H9 (cell line): ENCODE data around the gene AMOT. TPM values are rescaled to one million over a fixed set of nuclear protein-coding genes. Genes with fewer than 3 reads are reported as not detected.

ENCODE experiments used
- DNase-seq: peaks from one replicate; pipeline ENCODE4 v3.0.0-alpha.2; 2017
- H2AFZ ChIP-seq: one replicate; pipeline ENCODE4 v1.6.1; 2013; ENCODE audit warnings: mild to moderate bottlenecking, low read length, control low read depth, moderate library complexity
- H2AK5ac ChIP-seq: 2 replicates; pipeline ENCODE4 v1.6.1; 2013; ENCODE audit warnings: low read length, control low read depth, mixed read lengths; ENCODE audit not compliant: insufficient read length
- H2BK120ac ChIP-seq: one replicate; pipeline ENCODE4 v1.6.1; 2013; ENCODE audit warnings: low read depth, mild to moderate bottlenecking, low read length, control low read depth, inconsistent platforms; ENCODE audit not compliant: poor library complexity, severe bottlenecking
- H2BK12ac ChIP-seq: 2 replicates; pipeline ENCODE4 v1.6.1; 2013; ENCODE audit warnings: low read length, control low read depth, mixed read lengths, low read depth; ENCODE audit not compliant: insufficient read length
- H2BK15ac ChIP-seq: 2 replicates; pipeline ENCODE4 v1.6.1; 2013; ENCODE audit warnings: low read depth, low read length, control low read depth
- H2BK20ac ChIP-seq: one replicate; pipeline ENCODE4 v1.6.1; 2013; ENCODE audit warnings: low read depth, mild to moderate bottlenecking, low read length, control low read depth, inconsistent platforms; ENCODE audit not compliant: poor library complexity, severe bottlenecking
- H2BK5ac ChIP-seq: 2 replicates; pipeline ENCODE4 v1.6.1; 2013; ENCODE audit warnings: low read length, control low read depth, mixed read lengths; ENCODE audit not compliant: insufficient read length
- H3K14ac ChIP-seq: 2 replicates; pipeline ENCODE4 v1.6.1; 2013; ENCODE audit warnings: low read length, control low read depth; ENCODE audit not compliant: insufficient read depth
- H3K18ac ChIP-seq: 2 replicates; pipeline ENCODE4 v1.6.1; 2013; ENCODE audit warnings: low read depth, mild to moderate bottlenecking, mixed read lengths, low read length, control low read depth; ENCODE audit not compliant: insufficient read length
- H3K23ac ChIP-seq: 2 replicates; pipeline ENCODE4 v1.6.1; 2013; ENCODE audit warnings: low read length, control low read depth, mixed read lengths, low read depth; ENCODE audit not compliant: insufficient read length
- H3K23me2 ChIP-seq: 2 replicates; pipeline ENCODE4 v1.6.1; 2013; ENCODE audit warnings: low read depth, mild to moderate bottlenecking, mixed read lengths, low read length, control low read depth; ENCODE audit not compliant: insufficient read length, poor library complexity, severe bottlenecking
- H3K27ac ChIP-seq: 2 replicates; pipeline ENCODE4 v1.5.1; 2013; ENCODE audit warnings: low read length, control low read depth, mixed read lengths, low read depth; ENCODE audit not compliant: insufficient read length
- H3K27me3 ChIP-seq: 2 replicates; pipeline ENCODE4 v1.6.1; 2013; ENCODE audit warnings: low read length, control low read depth, inconsistent platforms; ENCODE audit not compliant: insufficient read depth
- H3K4ac ChIP-seq: 2 replicates; pipeline ENCODE4 v1.6.1; 2013; ENCODE audit warnings: low read depth, mild to moderate bottlenecking, control low read depth, inconsistent platforms, low read length, moderate library complexity
- H3K4me1 ChIP-seq: 2 replicates; pipeline ENCODE4 v1.6.1; 2013; ENCODE audit warnings: low read length, control low read depth, inconsistent platforms; ENCODE audit not compliant: insufficient read depth
- H3K4me2 ChIP-seq: 2 replicates; pipeline ENCODE4 v1.6.1; 2013; ENCODE audit warnings: low read length, control low read depth, mixed read lengths; ENCODE audit not compliant: insufficient read length, insufficient read depth
- H3K56ac ChIP-seq: 2 replicates; pipeline ENCODE4 v1.6.1; 2013; ENCODE audit warnings: low read depth, mild to moderate bottlenecking, mixed read lengths, low read length, control low read depth; ENCODE audit not compliant: insufficient read length
- H3K79me1 ChIP-seq: 2 replicates; pipeline ENCODE4 v1.6.1; 2013; ENCODE audit warnings: low read depth, mild to moderate bottlenecking, moderate library complexity, low read length, control low read depth, inconsistent platforms; ENCODE audit not compliant: insufficient read depth, poor library complexity, severe bottlenecking
- H3K79me2 ChIP-seq: 2 replicates; pipeline ENCODE4 v1.6.1; 2013; ENCODE audit warnings: low read length, control low read depth, inconsistent platforms; ENCODE audit not compliant: insufficient read depth
- H3K9ac ChIP-seq: 2 replicates; pipeline ENCODE4 v1.6.1; 2013; ENCODE audit warnings: low read length, control low read depth, mixed read lengths; ENCODE audit not compliant: insufficient read length; ENCODE audit errors: extremely low read depth
- H3K9me3 ChIP-seq: one replicate; pipeline ENCODE4 v1.6.1; 2013; ENCODE audit warnings: low read depth, low read length, inconsistent platforms; ENCODE audit not compliant: control insufficient read depth
- H3T11ph ChIP-seq: one replicate; pipeline ENCODE4 v1.6.1; 2013; ENCODE audit warnings: mild to moderate bottlenecking, low read length, control low read depth, inconsistent platforms
- H4K20me1 ChIP-seq: one replicate; pipeline ENCODE4 v1.6.1; 2013; ENCODE audit not compliant: control insufficient read depth, insufficient read length, insufficient read depth
- H4K5ac ChIP-seq: 2 replicates; pipeline ENCODE4 v1.6.1; 2013; ENCODE audit warnings: low read depth, mild to moderate bottlenecking, mixed read lengths, low read length, control low read depth; ENCODE audit not compliant: insufficient read length
- H4K8ac ChIP-seq: replicated peaks from 2 replicates; pipeline ENCODE4 v1.6.1; 2013; ENCODE audit warnings: low read length, control low read depth, mixed read lengths, low read depth; ENCODE audit not compliant: insufficient read length
- H4K91ac ChIP-seq: 2 replicates; pipeline ENCODE4 v1.6.1; 2013; ENCODE audit warnings: low read depth, mild to moderate bottlenecking, moderate library complexity, mixed read lengths, low read length, control low read depth; ENCODE audit not compliant: insufficient read length
- H3K27ac Mint-ChIP-seq, 3 experiments: 2 replicates in 2 of 3; 3 replicates in 1 of 3; pipeline ENCODE4 v1.8.0; 2020 to 2021; ENCODE audit warnings: mixed read lengths in 3 of 3, mild to moderate bottlenecking in 1 of 3, moderate library complexity in 1 of 3
- H3K27me3 Mint-ChIP-seq: 2 replicates; pipeline ENCODE4 v1.8.0; 2021; ENCODE audit warnings: low read depth, mild to moderate bottlenecking, moderate library complexity, mixed read lengths
- H3K36me3 Mint-ChIP-seq, 3 experiments: 2 replicates in 2 of 3; 3 replicates in 1 of 3; pipeline ENCODE4 v1.8.0; 2020 to 2021; ENCODE audit warnings: low read depth in 3 of 3, mixed read lengths in 3 of 3; ENCODE audit not compliant: insufficient read depth in 1 of 3
- H3K4me1 Mint-ChIP-seq, 2 experiments: 2 replicates each; pipeline ENCODE4 v1.8.0; 2020; ENCODE audit warnings: mixed read lengths in 2 of 2
- H3K4me3 Mint-ChIP-seq, 2 experiments: 2 replicates in 1 of 2; 3 replicates in 1 of 2; pipeline ENCODE4 v1.8.0; 2020 to 2021; ENCODE audit warnings: mild to moderate bottlenecking in 2 of 2, mixed read lengths in 2 of 2, moderate library complexity in 1 of 2
- H3K9me3 Mint-ChIP-seq, 2 experiments: 2 replicates in 1 of 2; 3 replicates in 1 of 2; pipeline ENCODE4 v1.8.0; 2020; ENCODE audit warnings: mild to moderate bottlenecking in 2 of 2, mixed read lengths in 2 of 2, moderate library complexity in 1 of 2
- CTCF ChIP-seq: fragments of 200-600 bp; sonication (generic); conservative IDR thresholded peaks from 3 replicates; pipeline ENCODE4 v1.8.0; 2021; ENCODE audit warnings: antibody characterized with exemption, mild to moderate bottlenecking
- WGBS: extraction: QIAGEN DNeasy Blood & Tissue Kit; methylation state at CpG from one replicate; pipeline ENCODE4 v1.1.7; 2013; ENCODE audit warnings: missing lambda C conversion rate, low lambda C conversion rate, mixed read lengths; ENCODE audit not compliant: insufficient read length; ENCODE audit errors: extremely low coverage; 5-methylcytosine and 5-hydroxymethylcytosine counted together
- total RNA-seq: library from RNA; stranded (reverse); gene quantifications from 2 replicates; pipeline ENCODE4 v1.2.1, GENCODE V29; 2021

AMOT gene
- total RNA-seq, 1 experiment from 2014 or later, result 17.6 TPM

- DNase-seq, result no peak
- peaks cover 11 to 13% of the 10 kb centered on the region in 2 experiments for H3K4me1 Mint-ChIP-seq
- no peak overlapping the region for H3K4me2 ChIP-seq
Measured at GRCh38 chrX:112846187-112846586, 5.6 kb upstream of the AMOT start.

More at GRCh38 chrX:112846187-112846586, 5.6 kb upstream of the AMOT start:
- H3K9ac ChIP-seq, result no peak overlapping the region
- no peaks in the 10 kb centered on the region for H3K79me1 ChIP-seq
- no peak for TF ChIP-seq CTCF
- H3K27me3 ChIP-seq, result no peaks in the 10 kb centered on the region
- no peaks in the 10 kb centered on the region for H3K9me3 ChIP-seq
- H3K56ac ChIP-seq, result no peak overlapping the region
- no peak overlapping the region for H2BK120ac ChIP-seq
- H3K9me3 Mint-ChIP-seq, result no peaks in the 10 kb centered on the region
- no peaks in the 10 kb centered on the region for H3K4me1 ChIP-seq
- H3K27ac ChIP-seq, result no peak overlapping the region
- H3K27ac Mint-ChIP-seq, result no peak overlapping the region
- H3K23me2 ChIP-seq, result peaks cover 3% of the 10 kb centered on the region
- H3K14ac ChIP-seq, result no peak overlapping the region
- no peak overlapping the region for H2BK20ac ChIP-seq
- no peak overlapping the region for H3K18ac ChIP-seq
- no peak overlapping the region for H2BK5ac ChIP-seq
- H4K5ac ChIP-seq, result no peak overlapping the region
- no peak overlapping the region for H3K4me3 Mint-ChIP-seq
- no peak overlapping the region for H4K8ac ChIP-seq
- no peaks in the 10 kb centered on the region for H3K36me3 Mint-ChIP-seq
- H3K27me3 Mint-ChIP-seq, result no peaks in the 10 kb centered on the region
- no CpG with 5 or more reads among the region's 4 CpGs for WGBS
- H4K91ac ChIP-seq, result no peak overlapping the region
- H2AFZ ChIP-seq, result no peak overlapping the region
- H3K4ac ChIP-seq, result no peak overlapping the region
- no peaks in the 10 kb centered on the region for H4K20me1 ChIP-seq
- no peak overlapping the region for H2BK15ac ChIP-seq
- no peak overlapping the region for H3T11ph ChIP-seq
- H2BK12ac ChIP-seq, result no peak overlapping the region
- no peak overlapping the region for H2AK5ac ChIP-seq
- H3K23ac ChIP-seq, result no peak overlapping the region
- H3K79me2 ChIP-seq, result no peaks in the 10 kb centered on the region
